Mesendoderm (in vitro differentiated cells): ENCODE results near the gene TLE1.

Experiments used
- DNase-seq: peaks from one replicate; pipeline ENCODE4 v3.0.0; 2013
- H2AK5ac ChIP-seq: 2 replicates; pipeline ENCODE4 v1.6.1; 2013; ENCODE audit warnings: low read length, inconsistent platforms
- H2BK120ac ChIP-seq: 2 replicates; pipeline ENCODE4 v1.6.1; 2013; ENCODE audit warnings: low read depth, mild to moderate bottlenecking, low read length, moderate library complexity, mixed read lengths
- H2BK15ac ChIP-seq: replicated peaks from 2 replicates; pipeline ENCODE4 v1.6.1; 2013; ENCODE audit warnings: low read depth, mild to moderate bottlenecking, moderate library complexity
- H2BK5ac ChIP-seq: 2 replicates; pipeline ENCODE4 v1.6.1; 2013; ENCODE audit warnings: low read length, inconsistent platforms
- H3K18ac ChIP-seq: 2 replicates; pipeline ENCODE4 v1.6.1; 2013; ENCODE audit warnings: mild to moderate bottlenecking, low read length, mixed read lengths
- H3K23ac ChIP-seq: one replicate; pipeline ENCODE4 v1.6.1; 2013; ENCODE audit warnings: low read length
- H3K27ac ChIP-seq: 2 replicates; pipeline ENCODE4 v1.5.1; 2013; ENCODE audit warnings: low read depth, mild to moderate bottlenecking, inconsistent platforms, low read length, moderate library complexity
- H3K27me3 ChIP-seq: 2 replicates; pipeline ENCODE4 v1.6.1; 2013; ENCODE audit warnings: low read length, control low read depth, mild to moderate bottlenecking, inconsistent platforms; ENCODE audit not compliant: insufficient read depth, poor library complexity
- H3K36me3 ChIP-seq: 2 replicates; pipeline ENCODE4 v1.6.1; 2013; ENCODE audit warnings: low read length, inconsistent platforms; ENCODE audit not compliant: control insufficient read depth, insufficient read depth
- H3K4ac ChIP-seq: one replicate; pipeline ENCODE4 v1.6.1; 2013; ENCODE audit warnings: low read depth, mild to moderate bottlenecking, low read length, moderate library complexity
- H3K4me1 ChIP-seq: 2 replicates; pipeline ENCODE4 v1.6.1; 2013; ENCODE audit warnings: low read depth, low read length, inconsistent platforms; ENCODE audit not compliant: control insufficient read depth
- H3K4me2 ChIP-seq: 2 replicates; pipeline ENCODE4 v1.6.1; 2013; ENCODE audit warnings: low read length
- H3K4me3 ChIP-seq: 2 replicates; pipeline ENCODE4 v1.5.1; 2013; ENCODE audit warnings: mild to moderate bottlenecking, low read length
- H3K56ac ChIP-seq: one replicate; pipeline ENCODE4 v1.6.1; 2013; ENCODE audit warnings: low read length
- H3K79me1 ChIP-seq: 2 replicates; pipeline ENCODE4 v1.6.1; 2013; ENCODE audit warnings: low read length, inconsistent platforms
- H3K79me2 ChIP-seq: 2 replicates; pipeline ENCODE4 v1.6.1; 2013; ENCODE audit warnings: mild to moderate bottlenecking, low read length; ENCODE audit not compliant: control insufficient read depth, insufficient read depth
- H3K9ac ChIP-seq: 2 replicates; pipeline ENCODE4 v1.6.1; 2013; ENCODE audit warnings: low read length, inconsistent platforms
- H4K5ac ChIP-seq: one replicate; pipeline ENCODE4 v1.6.1; 2013; ENCODE audit warnings: low read length
- H4K8ac ChIP-seq: one replicate; pipeline ENCODE4 v1.6.1; 2013; ENCODE audit warnings: low read depth, mild to moderate bottlenecking, control low read depth, low read length, moderate library complexity
- WGBS: extraction: QIAGEN DNeasy Blood & Tissue Kit; methylation state at CpG from one replicate; pipeline ENCODE4 v1.1.7; 2013; ENCODE audit warnings: low lambda C conversion rate, missing lambda C conversion rate; ENCODE audit not compliant: insufficient coverage; ENCODE audit errors: extremely low coverage; 5-methylcytosine and 5-hydroxymethylcytosine counted together

TLE1 gene

DNA sequence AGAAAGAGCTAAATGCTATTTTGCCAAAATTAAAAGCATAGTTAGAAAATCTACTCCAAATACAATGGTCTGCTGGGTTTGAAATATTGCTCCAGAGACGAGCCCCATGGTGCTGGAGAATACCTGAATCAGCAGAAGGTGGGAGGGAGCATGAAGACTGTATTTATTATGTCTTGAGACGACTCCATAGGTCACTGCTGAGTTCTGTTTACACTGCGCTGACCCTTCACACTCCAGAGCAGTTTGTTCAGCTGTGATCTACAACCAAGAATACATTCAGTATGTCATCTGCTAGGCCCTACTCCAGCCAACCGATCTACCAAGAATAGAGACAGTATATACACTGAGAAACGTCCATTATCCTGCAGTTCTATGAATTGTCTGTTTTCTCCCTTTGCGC is 150.5 kb downstream of the TLE1 start:
- Histone ChIP-seq H3K4me1 (no peaks in the 10 kb centered on the region), H4K5ac (no peak overlapping the region), H2BK15ac (no peak overlapping the region), H3K27me3 (no peaks in the 10 kb centered on the region), H3K4me3 (no peak overlapping the region), H4K8ac (no peak overlapping the region), H3K4ac (no peak overlapping the region), H3K56ac (no peak overlapping the region), H2AK5ac (no peak overlapping the region), H3K9ac (no peak overlapping the region), H2BK5ac (no peak overlapping the region), H3K79me2 (no peaks in the 10 kb centered on the region), H3K4me2 (no peak overlapping the region), H3K23ac (no peak overlapping the region), H3K36me3 (no peaks in the 10 kb centered on the region), H3K18ac (no peak overlapping the region), H3K79me1 (no peaks in the 10 kb centered on the region), H2BK120ac (no peak overlapping the region), H3K27ac (no peak overlapping the region)
- WGBS, result no CpG with 5 or more reads among the region's 6 CpGs
- no peak for DNase-seq

DNA sequence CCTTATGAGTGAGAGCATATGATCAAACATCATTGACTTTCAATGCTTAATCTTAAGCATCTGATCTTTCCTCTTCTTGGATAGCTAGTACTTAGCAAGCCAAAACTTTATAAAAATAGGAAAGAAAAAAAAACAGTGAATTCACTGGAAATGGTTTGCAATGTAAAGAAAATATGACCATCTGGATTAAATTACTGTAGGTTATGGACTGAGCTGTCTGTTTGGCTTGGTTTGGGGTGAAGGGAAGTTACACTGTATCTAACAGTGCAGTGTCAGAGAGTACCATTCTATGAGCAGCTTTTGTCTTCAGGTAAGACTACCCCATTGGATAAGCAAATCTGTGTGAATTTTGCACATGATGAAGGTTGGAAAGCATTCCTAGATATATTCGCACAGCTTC is 151.4 kb downstream of the TLE1 start:
- no peak overlapping the region for H3K18ac ChIP-seq
- H3K27ac ChIP-seq, result no peak overlapping the region
- no peaks in the 10 kb centered on the region for H3K4me1 ChIP-seq
- H4K8ac ChIP-seq, result no peak overlapping the region
- H3K4ac ChIP-seq, result no peak overlapping the region
- no peaks in the 10 kb centered on the region for H3K27me3 ChIP-seq
- H4K5ac ChIP-seq, result no peak overlapping the region
- no peak overlapping the region for H3K4me3 ChIP-seq
- no peak overlapping the region for H3K23ac ChIP-seq
- H3K79me2 ChIP-seq, result no peaks in the 10 kb centered on the region
- H2BK5ac ChIP-seq, result no peak overlapping the region
- H3K4me2 ChIP-seq, result no peak overlapping the region
- WGBS, result no CpG with 5 or more reads among the region's 1 CpG
- no peak overlapping the region for H2AK5ac ChIP-seq
- H3K56ac ChIP-seq, result no peak overlapping the region
- no peak overlapping the region for H2BK15ac ChIP-seq
- H3K9ac ChIP-seq, result no peak overlapping the region
- H3K36me3 ChIP-seq, result no peaks in the 10 kb centered on the region
- DNase-seq, result no peak
- no peak overlapping the region for H2BK120ac ChIP-seq
- H3K79me1 ChIP-seq, result no peaks in the 10 kb centered on the region

DNA sequence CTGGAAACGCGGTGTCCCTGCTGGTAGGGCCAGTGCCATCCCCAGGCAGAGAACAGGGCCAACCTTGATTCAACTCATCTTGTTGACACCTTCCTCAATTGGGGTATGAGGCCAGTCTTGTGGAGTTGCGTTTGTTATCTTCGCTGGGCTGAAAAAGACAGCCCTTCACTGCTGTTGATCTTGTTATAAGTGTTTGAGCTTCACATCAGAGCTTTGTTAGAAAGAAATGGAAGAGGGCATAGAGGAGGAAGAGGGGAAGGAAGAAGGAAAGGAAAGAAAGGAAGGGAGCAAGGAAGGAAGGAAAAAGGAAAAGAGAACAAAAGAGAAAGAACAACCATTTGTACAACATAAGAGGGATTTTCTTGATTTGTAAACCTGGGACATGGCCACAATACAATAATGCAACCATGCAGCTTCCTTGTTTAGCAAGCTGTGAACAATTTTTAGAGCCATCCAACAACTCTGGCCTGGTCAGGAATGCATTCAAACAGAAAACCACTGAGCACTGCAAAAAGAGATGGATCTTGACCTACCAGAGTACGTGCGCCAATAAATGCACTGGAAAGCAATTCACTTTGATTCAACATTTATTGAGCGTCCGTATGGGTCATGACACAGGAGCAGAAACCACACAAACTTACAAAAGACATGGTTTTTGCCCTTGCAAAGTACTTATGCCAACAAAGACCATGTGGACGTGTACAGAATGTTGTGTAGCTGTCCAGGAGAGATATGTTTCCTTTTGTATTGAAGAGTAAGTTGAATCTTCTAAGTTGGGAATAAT is 152.9 kb downstream of the TLE1 start:
- Histone ChIP-seq H3K36me3 (no peaks in the 10 kb centered on the region), H3K4me3 (no peak overlapping the region), H3K9ac (no peak overlapping the region), H4K5ac (no peak overlapping the region), H4K8ac (no peak overlapping the region), H3K27me3 (no peaks in the 10 kb centered on the region), H3K27ac (no peak overlapping the region), H2BK15ac (no peak overlapping the region), H3K56ac (no peak overlapping the region), H3K23ac (no peak overlapping the region), H3K4me2 (no peak overlapping the region), H3K4ac (no peak overlapping the region), H2BK5ac (no peak overlapping the region), H2AK5ac (no peak overlapping the region), H3K79me2 (no peaks in the 10 kb centered on the region), H3K18ac (no peak overlapping the region), H3K79me1 (no peaks in the 10 kb centered on the region), H3K4me1 (no peaks in the 10 kb centered on the region), H2BK120ac (no peak overlapping the region)
- DNase-seq, result no peak
- WGBS, result no CpG with 5 or more reads among the region's 9 CpGs

DNA sequence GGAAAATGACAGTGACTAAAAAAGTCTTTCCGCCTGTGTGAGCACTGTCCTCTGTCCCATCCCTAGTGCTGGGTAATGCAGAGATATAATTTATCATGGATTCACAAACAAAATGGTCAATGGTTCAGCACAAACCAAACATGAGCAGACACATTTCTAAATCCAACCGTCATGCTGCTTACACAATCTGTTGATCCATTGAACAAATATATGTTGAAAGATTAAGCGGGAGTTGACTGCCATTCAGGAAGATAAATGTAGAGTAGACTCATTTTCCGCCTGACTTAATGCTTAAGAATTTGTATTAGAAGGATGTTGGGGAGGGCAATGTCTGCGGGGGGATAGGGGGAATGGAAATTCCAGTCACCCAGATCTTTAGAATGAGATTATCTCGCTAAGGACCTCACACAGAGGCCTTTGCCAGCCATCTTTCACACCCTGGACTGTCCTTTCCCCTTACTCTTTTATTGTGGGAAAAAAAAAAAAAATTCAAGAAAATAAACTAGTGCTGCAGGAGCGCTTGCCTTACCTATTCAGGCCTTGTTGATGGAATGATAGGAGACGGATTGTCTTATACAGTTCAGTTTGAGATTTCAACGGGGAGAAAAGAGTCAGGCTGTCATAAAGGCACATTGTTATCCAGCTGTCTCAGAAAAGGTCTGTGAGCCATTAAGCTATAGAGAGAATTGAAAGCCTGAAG is 153.7 kb downstream of the TLE1 start:
- Histone ChIP-seq H3K27ac (no peak overlapping the region), H3K79me1 (no peaks in the 10 kb centered on the region), H3K9ac (no peak overlapping the region), H3K27me3 (no peaks in the 10 kb centered on the region), H3K23ac (no peak overlapping the region), H3K36me3 (no peaks in the 10 kb centered on the region), H2BK5ac (no peak overlapping the region), H2AK5ac (no peak overlapping the region), H4K5ac (no peak overlapping the region), H2BK120ac (no peak overlapping the region), H2BK15ac (no peak overlapping the region), H3K4ac (no peak overlapping the region), H3K4me1 (no peaks in the 10 kb centered on the region), H4K8ac (no peak overlapping the region), H3K18ac (no peak overlapping the region), H3K79me2 (no peaks in the 10 kb centered on the region), H3K4me2 (no peak overlapping the region), H3K4me3 (no peak overlapping the region), H3K56ac (no peak overlapping the region)
- DNase-seq, result no peak
- no CpG with 5 or more reads among the region's 9 CpGs for WGBS

DNA sequence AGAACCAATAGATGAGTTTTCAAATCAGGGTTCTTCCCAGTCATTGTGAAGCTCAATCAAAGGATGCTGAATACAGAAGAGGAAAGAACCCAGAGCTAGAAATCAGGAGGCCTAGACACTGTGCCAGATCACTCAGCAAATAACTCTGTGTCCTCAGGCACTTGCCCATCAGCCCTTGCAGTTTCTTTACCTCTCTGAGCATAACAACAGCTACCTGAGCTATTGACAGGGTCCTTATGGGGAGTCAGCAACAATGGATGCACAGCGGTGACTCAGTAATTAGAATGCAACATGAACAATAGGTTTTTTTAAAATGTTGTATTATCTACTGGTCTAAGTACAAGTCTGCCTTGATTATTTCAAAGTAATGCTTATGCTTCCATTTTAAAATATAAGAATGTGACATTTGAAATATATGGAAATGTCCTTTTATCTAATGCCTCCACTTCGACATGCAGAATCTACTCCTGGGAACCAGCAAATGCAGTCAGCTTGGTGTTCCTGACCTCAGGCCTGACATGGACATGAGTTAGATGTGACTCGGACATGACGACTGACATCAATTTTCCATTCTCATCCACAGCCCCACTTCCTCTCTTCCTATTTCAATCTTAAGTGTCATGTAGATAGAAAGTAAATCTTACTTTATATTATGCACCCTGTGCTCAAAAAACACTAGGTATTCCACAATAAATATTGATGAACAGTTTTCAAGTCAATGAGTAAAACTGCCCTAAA is 155.0 kb downstream of the TLE1 start:
- WGBS, result no CpG with 5 or more reads among the region's 4 CpGs
- H3K27ac ChIP-seq, result no peak overlapping the region
- H3K4me1 ChIP-seq, result no peaks in the 10 kb centered on the region
- H3K18ac ChIP-seq, result no peak overlapping the region
- no peak overlapping the region for H3K4me2 ChIP-seq
- no peak overlapping the region for H2AK5ac ChIP-seq
- no peak overlapping the region for H2BK5ac ChIP-seq
- no peak overlapping the region for H3K23ac ChIP-seq
- no peak overlapping the region for H3K4me3 ChIP-seq
- no peak overlapping the region for H3K4ac ChIP-seq
- H4K5ac ChIP-seq, result no peak overlapping the region
- no peaks in the 10 kb centered on the region for H3K79me1 ChIP-seq
- no peak overlapping the region for H3K9ac ChIP-seq
- H3K27me3 ChIP-seq, result no peaks in the 10 kb centered on the region
- no peak overlapping the region for H4K8ac ChIP-seq
- no peaks in the 10 kb centered on the region for H3K79me2 ChIP-seq
- no peak overlapping the region for H2BK120ac ChIP-seq
- H3K36me3 ChIP-seq, result no peaks in the 10 kb centered on the region
- H2BK15ac ChIP-seq, result no peak overlapping the region
- DNase-seq, result no peak
- H3K56ac ChIP-seq, result no peak overlapping the region
